Prostate gland (tissue), 2 donors: ENCODE data around the gene RASL10B.

Experiments used
- POLR2A ChIP-seq: fragments of 450-650 bp; IDR thresholded peaks from one replicate; pipeline ENCODE4 v1.6.1; 2016; ENCODE audit warnings: antibody characterized with exemption, mild to moderate bottlenecking
- TF ChIP-seq, protein P1 (sequence below), 4 experiments: fragments of 200-600 bp in 2 of 4; fragments of 450-650 bp in 2 of 4; sonication (generic) in 2 of 4; IDR thresholded peaks; 1 replicate in 3 of 4; 2 replicates in 1 of 4; pipeline ENCODE4 v1.5.1; 2016 to 2019; ENCODE audit warnings: antibody characterized with exemption in 4 of 4, mild to moderate bottlenecking in 2 of 4, moderate library complexity in 2 of 4

DNA sequence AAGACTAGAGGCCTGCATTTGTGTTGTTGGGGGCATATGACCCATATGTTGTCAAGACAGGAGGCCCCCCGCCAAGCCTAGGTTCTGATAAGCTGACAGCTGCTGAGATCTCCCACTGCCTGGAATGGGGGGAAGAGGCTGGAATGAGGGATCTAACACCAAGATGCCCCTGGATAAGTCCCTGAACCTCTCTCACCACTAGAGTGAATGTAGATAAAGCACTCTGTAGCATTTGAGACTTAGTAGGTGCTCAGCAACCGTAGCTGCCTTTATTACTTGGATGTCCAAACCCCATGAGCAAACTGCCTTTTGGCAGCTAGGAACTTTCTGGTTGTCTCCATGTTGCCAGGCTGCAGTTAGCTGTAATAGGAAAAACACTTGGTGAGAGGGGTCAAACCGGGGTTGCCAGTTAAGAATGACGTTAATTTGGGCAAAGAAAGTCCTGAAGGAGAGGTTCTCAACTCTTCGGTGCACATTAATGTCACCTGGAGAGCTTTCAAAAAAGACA lies 4.4 kb upstream of the RASL10B start:
- TF ChIP-seq, protein P1, sequence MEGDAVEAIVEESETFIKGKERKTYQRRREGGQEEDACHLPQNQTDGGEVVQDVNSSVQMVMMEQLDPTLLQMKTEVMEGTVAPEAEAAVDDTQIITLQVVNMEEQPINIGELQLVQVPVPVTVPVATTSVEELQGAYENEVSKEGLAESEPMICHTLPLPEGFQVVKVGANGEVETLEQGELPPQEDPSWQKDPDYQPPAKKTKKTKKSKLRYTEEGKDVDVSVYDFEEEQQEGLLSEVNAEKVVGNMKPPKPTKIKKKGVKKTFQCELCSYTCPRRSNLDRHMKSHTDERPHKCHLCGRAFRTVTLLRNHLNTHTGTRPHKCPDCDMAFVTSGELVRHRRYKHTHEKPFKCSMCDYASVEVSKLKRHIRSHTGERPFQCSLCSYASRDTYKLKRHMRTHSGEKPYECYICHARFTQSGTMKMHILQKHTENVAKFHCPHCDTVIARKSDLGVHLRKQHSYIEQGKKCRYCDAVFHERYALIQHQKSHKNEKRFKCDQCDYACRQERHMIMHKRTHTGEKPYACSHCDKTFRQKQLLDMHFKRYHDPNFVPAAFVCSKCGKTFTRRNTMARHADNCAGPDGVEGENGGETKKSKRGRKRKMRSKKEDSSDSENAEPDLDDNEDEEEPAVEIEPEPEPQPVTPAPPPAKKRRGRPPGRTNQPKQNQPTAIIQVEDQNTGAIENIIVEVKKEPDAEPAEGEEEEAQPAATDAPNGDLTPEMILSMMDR (IDR thresholded peaks at IDR 0.05): no peak
- no peak for TF ChIP-seq POLR2A
